GM18498 (cell line): Measurements from ENCODE around the gene MYOCOS.
"Not testable (repeated sequence)": the region's sequence is repeated elsewhere in the genome, so short reads cannot be mapped to it uniquely, and the experiment has no call there.

Experiments used
- ATAC-seq: cut with Tn5 transposase; IDR thresholded peaks from one replicate; pipeline ENCODE4 v1.9.1; 2021; ENCODE audit warnings: mild to moderate bottlenecking, moderate library complexity; ENCODE audit not compliant: unreplicated experiment

MYOCOS gene

GRCh38 chr1:171656206-171656605 is 34.2 kb downstream of the MYOCOS start:
- ATAC-seq = not testable (repeated sequence)

GRCh38 chr1:171661076-171661650 is 39.1 kb downstream of the MYOCOS start:
- ATAC-seq = no peak

GRCh38 chr1:171663036-171663853 is 41.2 kb downstream of the MYOCOS start:
- ATAC-seq = no peak

GRCh38 chr1:171663854-171664575 is 42.0 kb downstream of the MYOCOS start:
- ATAC-seq = no peak

- no peak for ATAC-seq
Observed at GRCh38 chr1:171664976-171665375, 42.9 kb downstream of the MYOCOS start.

- ATAC-seq = no peak
Observed at GRCh38 chr1:171666114-171666769, 44.2 kb downstream of the MYOCOS start.

- ATAC-seq = no peak
Observed at GRCh38 chr1:171668372-171668771, 46.3 kb downstream of the MYOCOS start.

- ATAC-seq = no peak
Observed at GRCh38 chr1:171670739-171671138, 48.7 kb downstream of the MYOCOS start.

- no peak for ATAC-seq
Observed at GRCh38 chr1:171674431-171675405, 52.7 kb downstream of the MYOCOS start.
